Caco-2 (cell line): ENCODE data around the gene REC114. TPM values are rescaled to one million over a fixed set of nuclear protein-coding genes. Genes with fewer than 3 reads are reported as not detected.
"Not testable (repeated sequence)": the region's sequence is repeated elsewhere in the genome, so short reads cannot be mapped to it uniquely, and the experiment has no call there.

Experiments
- BruUV-seq: library from RNA; stranded (reverse); fragments of 400-500 nt; replicated peaks from 2 replicates; lab custom pipeline; 2021; lab: Mats Ljungman, UMichigan
- CTCF ChIA-PET: fragments of 300-600 bp; sonication (Branson Sonifier 250); formaldehyde crosslinking; loops from one replicate; lab custom pipeline; 2022; ENCODE audit warnings: antibody characterized with exemption; lab: Charles Lee
- POLR2A ChIA-PET: fragments of 300-600 bp; sonication (Branson Sonifier 250); formaldehyde crosslinking; loops from one replicate; lab custom pipeline; 2022; ENCODE audit warnings: antibody characterized with exemption; lab: Charles Lee
- DNase-seq, 2 experiments: peaks; one replicate each; pipeline versions ENCODE4 v3.0.0 to v3.0.0-alpha.2; 2020 to 2022
- H3K27me3 ChIP-seq: replicated peaks from 2 replicates; pipeline ENCODE4 v1.6.0; 2011; ENCODE audit warnings: low read length; ENCODE audit not compliant: control insufficient read depth, insufficient read depth
- H3K36me3 ChIP-seq: 2 replicates; pipeline ENCODE4 v1.5.1; 2011; ENCODE audit warnings: low read length; ENCODE audit not compliant: control insufficient read depth, insufficient read depth
- H3K4me1 ChIP-seq: fragments of 250-450 bp; sonication (Bioruptor Pico); 2 replicates; pipeline ENCODE4 v1.5.1; 2020; ENCODE audit warnings: mild to moderate bottlenecking
- H3K4me3 ChIP-seq: 2 replicates; pipeline ENCODE4 v1.5.1; 2011; ENCODE audit warnings: low read depth, mild to moderate bottlenecking, control low read depth, low read length
- H3K9me3 ChIP-seq: fragments of 250-450 bp; sonication (Bioruptor Pico); 2 replicates; pipeline ENCODE4 v1.5.1; 2020; ENCODE audit warnings: mild to moderate bottlenecking, moderate library complexity
- H3K27ac Mint-ChIP-seq: one replicate; pipeline ENCODE4 v1.8.0; 2022; ENCODE audit warnings: mixed read lengths; ENCODE audit not compliant: unreplicated experiment
- H3K27me3 Mint-ChIP-seq: one replicate; pipeline ENCODE4 v1.8.0; 2022; ENCODE audit warnings: mixed read lengths; ENCODE audit not compliant: insufficient read depth, unreplicated experiment
- H3K36me3 Mint-ChIP-seq: one replicate; pipeline ENCODE4 v1.8.0; 2022; ENCODE audit warnings: mild to moderate bottlenecking, mixed read lengths; ENCODE audit not compliant: insufficient read depth, unreplicated experiment
- H3K4me1 Mint-ChIP-seq: one replicate; pipeline ENCODE4 v1.8.0; 2022; ENCODE audit warnings: low read depth, mixed read lengths; ENCODE audit not compliant: unreplicated experiment
- H3K4me3 Mint-ChIP-seq: one replicate; pipeline ENCODE4 v1.8.0; 2022; ENCODE audit warnings: mild to moderate bottlenecking, moderate library complexity, mixed read lengths; ENCODE audit not compliant: unreplicated experiment
- H3K9me3 Mint-ChIP-seq: one replicate; pipeline ENCODE4 v1.8.0; 2022; ENCODE audit warnings: mixed read lengths; ENCODE audit not compliant: unreplicated experiment
- intact Hi-C: fragments of 100-400 bp; cut with micrococcal nuclease; formaldehyde crosslinking; loops from one replicate; pipeline ENCODE4 v1.10.0; 2022; ENCODE audit not compliant: unreplicated experiment
- total RNA-seq: library from RNA; stranded (reverse); gene quantifications from 2 replicates; pipeline ENCODE4 v1.2.3, GENCODE V29; 2022
- TF ChIP-seq, protein P1 (sequence below), 2 experiments: fragments of 200-600 bp in 1 of 2; IDR thresholded peaks; 1 replicate in 1 of 2; 2 replicates in 1 of 2; pipeline versions ENCODE4 v1.5.1 to v1.8.0; 2011 to 2022; ENCODE audit warnings: antibody characterized with exemption in 1 of 2, control low read depth in 1 of 2, inconsistent platforms in 1 of 2, low read depth in 1 of 2, low read length in 1 of 2, mild to moderate bottlenecking in 1 of 2, moderate library complexity in 1 of 2; ENCODE audit not compliant: insufficient read depth in 1 of 2, severe bottlenecking in 1 of 2, unreplicated experiment in 1 of 2

REC114 gene
- total RNA-seq, 1 experiment from 2014 or later: not detected

DNA sequence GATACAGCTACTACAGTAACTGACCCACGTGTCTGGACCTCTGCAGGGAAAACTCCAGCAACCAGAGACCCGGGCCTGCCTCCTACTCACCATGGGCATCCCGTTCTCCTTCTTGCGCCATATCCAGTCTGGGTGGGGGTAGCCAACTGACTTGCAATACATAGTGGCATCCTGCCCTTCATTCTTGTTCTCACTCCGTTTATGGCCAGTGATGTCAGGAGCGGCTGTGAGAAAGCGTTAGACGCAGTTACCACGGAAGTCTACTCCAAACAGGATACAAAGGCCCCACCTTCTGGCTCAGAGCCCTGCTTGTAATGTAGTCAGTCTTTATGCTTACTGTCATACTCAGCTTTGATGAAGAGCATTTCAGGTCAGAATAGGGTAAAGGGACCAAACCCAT lies 130.6 kb downstream of the REC114 start:
- ChIA-PET POLR2A (no interaction called here), CTCF (interaction anchor here (1.9 kb wide), 1 partner anchor 63 kb away, joined by 7 read pairs; no protein-coding TSS in a partner anchor)
- Mint-ChIP-seq H3K27me3 (no peaks in the 10 kb centered on the region), H3K4me3 (no peak overlapping the region), H3K36me3 (peaks cover 47% of the 10 kb centered on the region), H3K9me3 (no peaks in the 10 kb centered on the region), H3K4me1 (peaks cover 24% of the 10 kb centered on the region), H3K27ac (no peak overlapping the region)
- intact Hi-C loops: no loop called here
- Histone ChIP-seq H3K9me3 (no peaks in the 10 kb centered on the region), H3K36me3 (peaks cover 10% of the 10 kb centered on the region), H3K4me1 (peaks cover 30% of the 10 kb centered on the region), H3K27me3 (no peaks in the 10 kb centered on the region), H3K4me3 (no peak overlapping the region)
- TF ChIP-seq, protein P1, sequence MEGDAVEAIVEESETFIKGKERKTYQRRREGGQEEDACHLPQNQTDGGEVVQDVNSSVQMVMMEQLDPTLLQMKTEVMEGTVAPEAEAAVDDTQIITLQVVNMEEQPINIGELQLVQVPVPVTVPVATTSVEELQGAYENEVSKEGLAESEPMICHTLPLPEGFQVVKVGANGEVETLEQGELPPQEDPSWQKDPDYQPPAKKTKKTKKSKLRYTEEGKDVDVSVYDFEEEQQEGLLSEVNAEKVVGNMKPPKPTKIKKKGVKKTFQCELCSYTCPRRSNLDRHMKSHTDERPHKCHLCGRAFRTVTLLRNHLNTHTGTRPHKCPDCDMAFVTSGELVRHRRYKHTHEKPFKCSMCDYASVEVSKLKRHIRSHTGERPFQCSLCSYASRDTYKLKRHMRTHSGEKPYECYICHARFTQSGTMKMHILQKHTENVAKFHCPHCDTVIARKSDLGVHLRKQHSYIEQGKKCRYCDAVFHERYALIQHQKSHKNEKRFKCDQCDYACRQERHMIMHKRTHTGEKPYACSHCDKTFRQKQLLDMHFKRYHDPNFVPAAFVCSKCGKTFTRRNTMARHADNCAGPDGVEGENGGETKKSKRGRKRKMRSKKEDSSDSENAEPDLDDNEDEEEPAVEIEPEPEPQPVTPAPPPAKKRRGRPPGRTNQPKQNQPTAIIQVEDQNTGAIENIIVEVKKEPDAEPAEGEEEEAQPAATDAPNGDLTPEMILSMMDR (IDR thresholded peaks at IDR 0.05; ENCODE audit: insufficient read depth in 1 of 2, low read depth in 1 of 2, low read length in 1 of 2, severe bottlenecking in 1 of 2, unreplicated experiment in 1 of 2): no peak
- no TSS peak for BruUV-seq
- DNase-seq: no peak

DNA sequence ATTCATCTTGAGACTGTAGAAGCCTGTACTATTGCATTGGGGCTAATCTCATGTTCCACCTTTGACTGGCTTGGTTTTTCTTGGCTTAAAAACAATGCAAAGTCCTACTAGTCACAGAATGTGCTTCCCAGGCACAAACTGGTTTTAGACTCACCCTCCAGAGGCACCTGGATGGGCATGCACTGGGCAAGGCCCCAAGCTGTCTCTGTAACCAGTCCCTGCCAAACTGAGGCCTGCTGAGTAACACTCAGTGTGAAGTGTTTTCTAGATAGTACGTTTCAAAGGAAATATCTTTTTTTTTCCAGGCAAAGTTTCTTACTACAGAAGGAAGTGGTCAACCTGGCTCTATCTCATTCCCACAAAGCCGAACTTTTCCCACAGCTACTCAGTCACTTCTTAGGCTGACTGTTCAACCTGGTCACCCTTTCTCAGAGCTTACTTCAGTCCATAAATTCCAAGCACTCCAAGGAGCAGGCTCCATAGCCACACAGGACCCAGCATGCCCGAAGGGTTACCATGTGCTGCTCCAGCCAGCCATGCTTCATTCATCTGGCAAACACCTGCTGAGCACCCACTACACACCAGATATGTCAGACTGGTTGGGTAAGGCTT lies 132.8 kb downstream of the REC114 start:
- Mint-ChIP-seq H3K4me1 (peaks cover 24% of the 10 kb centered on the region), H3K27ac (no peak overlapping the region), H3K4me3 (no peak overlapping the region), H3K9me3 (no peaks in the 10 kb centered on the region), H3K36me3 (peaks cover 33% of the 10 kb centered on the region), H3K27me3 (no peaks in the 10 kb centered on the region)
- ChIA-PET POLR2A (no interaction called here), CTCF (no interaction called here)
- BruUV-seq: no TSS peak
- Histone ChIP-seq H3K4me3 (no peak overlapping the region), H3K9me3 (no peaks in the 10 kb centered on the region), H3K27me3 (no peaks in the 10 kb centered on the region), H3K36me3 (peaks cover 6% of the 10 kb centered on the region), H3K4me1 (peaks cover 30% of the 10 kb centered on the region)
- DNase-seq: no peak
- intact Hi-C loops: no loop called here
- TF ChIP-seq, protein P1 (IDR thresholded peaks at IDR 0.05; ENCODE audit: insufficient read depth in 1 of 2, low read depth in 1 of 2, low read length in 1 of 2, severe bottlenecking in 1 of 2, unreplicated experiment in 1 of 2): no peak

DNA sequence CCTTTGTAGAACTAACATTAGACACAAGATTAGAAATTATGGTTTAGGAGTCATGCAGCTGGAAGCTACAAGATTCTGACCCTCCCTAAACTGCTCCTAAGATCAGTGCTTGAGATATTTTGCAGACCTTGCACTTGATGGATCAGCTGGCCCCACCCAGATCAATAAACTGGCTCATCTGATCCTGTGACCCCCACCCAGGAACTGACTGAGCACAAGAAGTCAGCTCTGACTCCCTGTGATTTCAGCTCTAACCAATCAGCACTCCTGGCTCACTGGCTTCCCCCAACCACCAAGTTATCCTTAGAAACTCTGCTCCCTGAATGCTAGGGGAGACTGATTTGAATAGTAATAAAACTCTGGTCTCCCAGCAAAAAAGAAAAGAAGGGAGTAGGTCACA lies 134.6 kb downstream of the REC114 start:
- DNase-seq, H3K4me3 Mint-ChIP-seq, BruUV-seq, H3K9me3 Mint-ChIP-seq, H3K27ac Mint-ChIP-seq, H3K27me3 Mint-ChIP-seq, CTCF ChIA-PET, H3K27me3 ChIP-seq, H3K4me3 ChIP-seq, intact Hi-C loops, H3K36me3 ChIP-seq, POLR2A ChIA-PET, H3K9me3 ChIP-seq: not testable (repeated sequence)
- peaks cover 14% of the 10 kb centered on the region for H3K4me1 Mint-ChIP-seq
- H3K36me3 Mint-ChIP-seq: peaks cover 31% of the 10 kb centered on the region
- H3K4me1 ChIP-seq: peaks cover 17% of the 10 kb centered on the region
